H9 (cell line): ENCODE measurements around the gene C11orf86. TPM values are rescaled to one million over a fixed set of nuclear protein-coding genes. Genes with fewer than 3 reads are reported as not detected.

ENCODE experiments used
- DNase-seq: peaks from one replicate; pipeline ENCODE4 v3.0.0-alpha.2; 2017
- H2AFZ ChIP-seq: one replicate; pipeline ENCODE4 v1.6.1; 2013; ENCODE audit warnings: mild to moderate bottlenecking, low read length, control low read depth, moderate library complexity
- H2AK5ac ChIP-seq: 2 replicates; pipeline ENCODE4 v1.6.1; 2013; ENCODE audit warnings: low read length, control low read depth, mixed read lengths; ENCODE audit not compliant: insufficient read length
- H2BK120ac ChIP-seq: one replicate; pipeline ENCODE4 v1.6.1; 2013; ENCODE audit warnings: low read depth, mild to moderate bottlenecking, low read length, control low read depth, inconsistent platforms; ENCODE audit not compliant: poor library complexity, severe bottlenecking
- H2BK12ac ChIP-seq: 2 replicates; pipeline ENCODE4 v1.6.1; 2013; ENCODE audit warnings: low read length, control low read depth, mixed read lengths, low read depth; ENCODE audit not compliant: insufficient read length
- H2BK15ac ChIP-seq: 2 replicates; pipeline ENCODE4 v1.6.1; 2013; ENCODE audit warnings: low read depth, low read length, control low read depth
- H2BK20ac ChIP-seq: one replicate; pipeline ENCODE4 v1.6.1; 2013; ENCODE audit warnings: low read depth, mild to moderate bottlenecking, low read length, control low read depth, inconsistent platforms; ENCODE audit not compliant: poor library complexity, severe bottlenecking
- H2BK5ac ChIP-seq: 2 replicates; pipeline ENCODE4 v1.6.1; 2013; ENCODE audit warnings: low read length, control low read depth, mixed read lengths; ENCODE audit not compliant: insufficient read length
- H3K14ac ChIP-seq: 2 replicates; pipeline ENCODE4 v1.6.1; 2013; ENCODE audit warnings: low read length, control low read depth; ENCODE audit not compliant: insufficient read depth
- H3K18ac ChIP-seq: 2 replicates; pipeline ENCODE4 v1.6.1; 2013; ENCODE audit warnings: low read depth, mild to moderate bottlenecking, mixed read lengths, low read length, control low read depth; ENCODE audit not compliant: insufficient read length
- H3K23ac ChIP-seq: 2 replicates; pipeline ENCODE4 v1.6.1; 2013; ENCODE audit warnings: low read length, control low read depth, mixed read lengths, low read depth; ENCODE audit not compliant: insufficient read length
- H3K23me2 ChIP-seq: 2 replicates; pipeline ENCODE4 v1.6.1; 2013; ENCODE audit warnings: low read depth, mild to moderate bottlenecking, mixed read lengths, low read length, control low read depth; ENCODE audit not compliant: insufficient read length, poor library complexity, severe bottlenecking
- H3K27ac ChIP-seq: 2 replicates; pipeline ENCODE4 v1.5.1; 2013; ENCODE audit warnings: low read length, control low read depth, mixed read lengths, low read depth; ENCODE audit not compliant: insufficient read length
- H3K27me3 ChIP-seq: 2 replicates; pipeline ENCODE4 v1.6.1; 2013; ENCODE audit warnings: low read length, control low read depth, inconsistent platforms; ENCODE audit not compliant: insufficient read depth
- H3K4ac ChIP-seq: 2 replicates; pipeline ENCODE4 v1.6.1; 2013; ENCODE audit warnings: low read depth, mild to moderate bottlenecking, control low read depth, inconsistent platforms, low read length, moderate library complexity
- H3K4me1 ChIP-seq: 2 replicates; pipeline ENCODE4 v1.6.1; 2013; ENCODE audit warnings: low read length, control low read depth, inconsistent platforms; ENCODE audit not compliant: insufficient read depth
- H3K4me2 ChIP-seq: 2 replicates; pipeline ENCODE4 v1.6.1; 2013; ENCODE audit warnings: low read length, control low read depth, mixed read lengths; ENCODE audit not compliant: insufficient read length, insufficient read depth
- H3K56ac ChIP-seq: 2 replicates; pipeline ENCODE4 v1.6.1; 2013; ENCODE audit warnings: low read depth, mild to moderate bottlenecking, mixed read lengths, low read length, control low read depth; ENCODE audit not compliant: insufficient read length
- H3K79me1 ChIP-seq: 2 replicates; pipeline ENCODE4 v1.6.1; 2013; ENCODE audit warnings: low read depth, mild to moderate bottlenecking, moderate library complexity, low read length, control low read depth, inconsistent platforms; ENCODE audit not compliant: insufficient read depth, poor library complexity, severe bottlenecking
- H3K79me2 ChIP-seq: 2 replicates; pipeline ENCODE4 v1.6.1; 2013; ENCODE audit warnings: low read length, control low read depth, inconsistent platforms; ENCODE audit not compliant: insufficient read depth
- H3K9ac ChIP-seq: 2 replicates; pipeline ENCODE4 v1.6.1; 2013; ENCODE audit warnings: low read length, control low read depth, mixed read lengths; ENCODE audit not compliant: insufficient read length; ENCODE audit errors: extremely low read depth
- H3K9me3 ChIP-seq: one replicate; pipeline ENCODE4 v1.6.1; 2013; ENCODE audit warnings: low read depth, low read length, inconsistent platforms; ENCODE audit not compliant: control insufficient read depth
- H3T11ph ChIP-seq: one replicate; pipeline ENCODE4 v1.6.1; 2013; ENCODE audit warnings: mild to moderate bottlenecking, low read length, control low read depth, inconsistent platforms
- H4K20me1 ChIP-seq: one replicate; pipeline ENCODE4 v1.6.1; 2013; ENCODE audit not compliant: control insufficient read depth, insufficient read length, insufficient read depth
- H4K5ac ChIP-seq: 2 replicates; pipeline ENCODE4 v1.6.1; 2013; ENCODE audit warnings: low read depth, mild to moderate bottlenecking, mixed read lengths, low read length, control low read depth; ENCODE audit not compliant: insufficient read length
- H4K8ac ChIP-seq: replicated peaks from 2 replicates; pipeline ENCODE4 v1.6.1; 2013; ENCODE audit warnings: low read length, control low read depth, mixed read lengths, low read depth; ENCODE audit not compliant: insufficient read length
- H4K91ac ChIP-seq: 2 replicates; pipeline ENCODE4 v1.6.1; 2013; ENCODE audit warnings: low read depth, mild to moderate bottlenecking, moderate library complexity, mixed read lengths, low read length, control low read depth; ENCODE audit not compliant: insufficient read length
- H3K27ac Mint-ChIP-seq, 3 experiments: 2 replicates in 2 of 3; 3 replicates in 1 of 3; pipeline ENCODE4 v1.8.0; 2020 to 2021; ENCODE audit warnings: mixed read lengths in 3 of 3, mild to moderate bottlenecking in 1 of 3, moderate library complexity in 1 of 3
- H3K27me3 Mint-ChIP-seq: 2 replicates; pipeline ENCODE4 v1.8.0; 2021; ENCODE audit warnings: low read depth, mild to moderate bottlenecking, moderate library complexity, mixed read lengths
- H3K36me3 Mint-ChIP-seq, 3 experiments: 2 replicates in 2 of 3; 3 replicates in 1 of 3; pipeline ENCODE4 v1.8.0; 2020 to 2021; ENCODE audit warnings: low read depth in 3 of 3, mixed read lengths in 3 of 3; ENCODE audit not compliant: insufficient read depth in 1 of 3
- H3K4me1 Mint-ChIP-seq, 2 experiments: 2 replicates each; pipeline ENCODE4 v1.8.0; 2020; ENCODE audit warnings: mixed read lengths in 2 of 2
- H3K4me3 Mint-ChIP-seq, 2 experiments: 2 replicates in 1 of 2; 3 replicates in 1 of 2; pipeline ENCODE4 v1.8.0; 2020 to 2021; ENCODE audit warnings: mild to moderate bottlenecking in 2 of 2, mixed read lengths in 2 of 2, moderate library complexity in 1 of 2
- H3K9me3 Mint-ChIP-seq, 2 experiments: 2 replicates in 1 of 2; 3 replicates in 1 of 2; pipeline ENCODE4 v1.8.0; 2020; ENCODE audit warnings: mild to moderate bottlenecking in 2 of 2, mixed read lengths in 2 of 2, moderate library complexity in 1 of 2
- WGBS: extraction: QIAGEN DNeasy Blood & Tissue Kit; methylation state at CpG from one replicate; pipeline ENCODE4 v1.1.7; 2013; ENCODE audit warnings: missing lambda C conversion rate, low lambda C conversion rate, mixed read lengths; ENCODE audit not compliant: insufficient read length; ENCODE audit errors: extremely low coverage; 5-methylcytosine and 5-hydroxymethylcytosine counted together
- total RNA-seq: library from RNA; stranded (reverse); gene quantifications from 2 replicates; pipeline ENCODE4 v1.2.1, GENCODE V29; 2021
- TF ChIP-seq, protein P1 (sequence below): fragments of 200-600 bp; sonication (generic); conservative IDR thresholded peaks from 3 replicates; pipeline ENCODE4 v1.8.0; 2021; ENCODE audit warnings: antibody characterized with exemption, mild to moderate bottlenecking

The C11orf86 gene
- total RNA-seq, 1 experiment from 2014 or later = not detected

- Histone ChIP-seq H2AFZ (no peak overlapping the region), H2BK12ac (no peak overlapping the region), H3K14ac (no peak overlapping the region), H3K27me3 (no peaks in the 10 kb centered on the region), H4K8ac (no peak overlapping the region), H2BK20ac (no peak overlapping the region), H3K23ac (no peak overlapping the region), H3K4me2 (no peak overlapping the region), H3K56ac (no peak overlapping the region), H3K4ac (no peak overlapping the region), H3T11ph (no peak overlapping the region), H3K79me1 (no peaks in the 10 kb centered on the region), H3K27ac (no peak overlapping the region), H2BK15ac (no peak overlapping the region), H4K91ac (no peak overlapping the region), H3K79me2 (no peaks in the 10 kb centered on the region), H3K9me3 (no peaks in the 10 kb centered on the region), H2BK120ac (no peak overlapping the region), H2BK5ac (no peak overlapping the region), H3K9ac (no peak overlapping the region), H3K4me1 (no peaks in the 10 kb centered on the region), H2AK5ac (no peak overlapping the region), H3K18ac (no peak overlapping the region), H4K5ac (no peak overlapping the region), H3K23me2 (no peaks in the 10 kb centered on the region), H4K20me1 (no peaks in the 10 kb centered on the region)
- Mint-ChIP-seq H3K27me3 (peaks cover 16% of the 10 kb centered on the region), H3K4me3 (no peak overlapping the region), H3K4me1 (peaks cover 16 to 18% of the 10 kb centered on the region in 2 experiments), H3K36me3 (no peaks in the 10 kb centered on the region), H3K9me3 (no peaks in the 10 kb centered on the region), H3K27ac (no peak overlapping the region)
- no CpG with 5 or more reads among the region's 2 CpGs for WGBS
- TF ChIP-seq, protein P1, sequence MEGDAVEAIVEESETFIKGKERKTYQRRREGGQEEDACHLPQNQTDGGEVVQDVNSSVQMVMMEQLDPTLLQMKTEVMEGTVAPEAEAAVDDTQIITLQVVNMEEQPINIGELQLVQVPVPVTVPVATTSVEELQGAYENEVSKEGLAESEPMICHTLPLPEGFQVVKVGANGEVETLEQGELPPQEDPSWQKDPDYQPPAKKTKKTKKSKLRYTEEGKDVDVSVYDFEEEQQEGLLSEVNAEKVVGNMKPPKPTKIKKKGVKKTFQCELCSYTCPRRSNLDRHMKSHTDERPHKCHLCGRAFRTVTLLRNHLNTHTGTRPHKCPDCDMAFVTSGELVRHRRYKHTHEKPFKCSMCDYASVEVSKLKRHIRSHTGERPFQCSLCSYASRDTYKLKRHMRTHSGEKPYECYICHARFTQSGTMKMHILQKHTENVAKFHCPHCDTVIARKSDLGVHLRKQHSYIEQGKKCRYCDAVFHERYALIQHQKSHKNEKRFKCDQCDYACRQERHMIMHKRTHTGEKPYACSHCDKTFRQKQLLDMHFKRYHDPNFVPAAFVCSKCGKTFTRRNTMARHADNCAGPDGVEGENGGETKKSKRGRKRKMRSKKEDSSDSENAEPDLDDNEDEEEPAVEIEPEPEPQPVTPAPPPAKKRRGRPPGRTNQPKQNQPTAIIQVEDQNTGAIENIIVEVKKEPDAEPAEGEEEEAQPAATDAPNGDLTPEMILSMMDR = no peak
- DNase-seq = no peak
Observed at GRCh38 chr11:66962247-66962646, 12.9 kb upstream of the C11orf86 start.
